GM12878 (cell line): ENCODE results near the gene PAK5. TPM values are rescaled to one million over a fixed set of nuclear protein-coding genes. Genes with fewer than 3 reads are reported as not detected.

Experiments
- ATAC-seq: fragments of 200-7000 bp; cut with Tn5 transposase; 3 replicates; pipeline ENCODE4 v1.9.1; 2020; ENCODE audit warnings: mild to moderate bottlenecking, moderate library complexity
- BruUV-seq: library from RNA; stranded (reverse); fragments of 400-500 nt; replicated peaks from 2 replicates; lab custom pipeline; 2021; lab: Mats Ljungman, UMichigan
- CTCF ChIA-PET: fragments of 300-600 bp; sonication (Branson Sonifier 250); formaldehyde crosslinking; extraction: SDS; loops from one replicate; lab custom pipeline; 2021; ENCODE audit warnings: inconsistent platforms; lab: Yijun Ruan, JAX
- POLR2A ChIA-PET: fragments of 350-600 bp; formaldehyde crosslinking; extraction: SDS; loops from one replicate; lab custom pipeline; 2021; ENCODE audit warnings: inconsistent platforms; lab: Charles Lee
- RAD21 ChIA-PET: fragments of 300-600 bp; sonication (Branson Sonifier 250); formaldehyde crosslinking; loops from one replicate; lab custom pipeline; 2023; ENCODE audit warnings: antibody characterized with exemption; ENCODE audit not compliant: unreplicated experiment; lab: Charles Lee
- SMC1A ChIA-PET: fragments of 300-600 bp; sonication (Branson Sonifier 250); formaldehyde crosslinking; loops from one replicate; lab custom pipeline; 2023; ENCODE audit not compliant: unreplicated experiment, uncharacterized antibody; lab: Charles Lee
- DNase-seq: peaks from one replicate; pipeline ENCODE4 v3.0.0-alpha.2; 2011; ENCODE audit warnings: low read depth, low spot score
- FAIRE-seq: peaks from 3 replicates; lab custom pipeline; 2011; peaks lifted over from hg19 to GRCh38; lab: Jason Lieb, UNC
- H2AFZ ChIP-seq: 2 replicates; pipeline ENCODE4 v1.6.0; 2011; ENCODE audit warnings: low read depth, low read length, control low read depth; ENCODE audit not compliant: control insufficient read depth
- H3K27ac ChIP-seq: 2 replicates; pipeline ENCODE4 v1.5.1; 2011; ENCODE audit warnings: control low read depth; ENCODE audit not compliant: control insufficient read depth, insufficient read depth
- H3K27me3 ChIP-seq, 2 experiments: replicated peaks in 1 of 2; 2 replicates each; pipeline versions ENCODE4 v1.6.0 to v1.6.1; 2011; ENCODE audit warnings: low read length in 1 of 2; ENCODE audit not compliant: control insufficient read depth in 2 of 2, insufficient read depth in 2 of 2
- H3K36me3 ChIP-seq, 2 experiments: 2 replicates each; pipeline ENCODE4 v1.5.1; 2011; ENCODE audit warnings: low read length in 1 of 2; ENCODE audit not compliant: control insufficient read depth in 2 of 2, insufficient read depth in 2 of 2
- H3K4me1 ChIP-seq: 2 replicates; pipeline ENCODE4 v1.6.1; 2011; ENCODE audit warnings: mild to moderate bottlenecking, low read length, moderate library complexity, mixed read lengths; ENCODE audit not compliant: control insufficient read depth, insufficient read depth
- H3K4me2 ChIP-seq: 2 replicates; pipeline ENCODE4 v1.6.0; 2011; ENCODE audit warnings: control low read depth; ENCODE audit not compliant: control insufficient read depth, insufficient read depth
- H3K4me3 ChIP-seq: fragments of 200-600 bp; sonication (generic); 2 replicates; pipeline ENCODE4 v1.5.1; 2016
- H3K79me2 ChIP-seq: 2 replicates; pipeline ENCODE4 v1.6.0; 2011; ENCODE audit warnings: low read length; ENCODE audit not compliant: control insufficient read depth, insufficient read depth
- H3K9ac ChIP-seq: 2 replicates; pipeline ENCODE4 v1.8.0; 2011; ENCODE audit warnings: low read length, control low read depth, mixed read lengths; ENCODE audit not compliant: control insufficient read depth, insufficient read depth
- H3K9me3 ChIP-seq: replicated peaks from 3 replicates; pipeline ENCODE4 v1.5.1; 2011; ENCODE audit warnings: mild to moderate bottlenecking, low read length; ENCODE audit not compliant: control insufficient read depth, insufficient read depth
- H4K20me1 ChIP-seq: 2 replicates; pipeline ENCODE4 v1.6.0; 2011; ENCODE audit not compliant: control insufficient read depth, insufficient read depth
- CEBPZ ChIP-seq: fragments of 150-350 bp; IDR thresholded peaks from 2 replicates; pipeline ENCODE4 v1.6.1; 2016; ENCODE audit warnings: low read depth, low read length
- ETV6 ChIP-seq, 2 experiments: fragments of 450-650 bp in 1 of 2; IDR thresholded peaks in 1 of 2; conservative IDR thresholded peaks in 1 of 2; 2 replicates each; pipeline ENCODE4 v1.6.1; 2014; ENCODE audit warnings: antibody characterized with exemption in 1 of 2, borderline replicate concordance in 1 of 2, low read depth in 1 of 2, mild to moderate bottlenecking in 1 of 2, moderate library complexity in 1 of 2
- HSF1 ChIP-seq: fragments of 150-350 bp; IDR thresholded peaks from 2 replicates; pipeline ENCODE4 v1.6.1; 2014; ENCODE audit warnings: mild to moderate bottlenecking, low read depth, low read length
- NBN ChIP-seq: fragments of 450-650 bp; IDR thresholded peaks from 2 replicates; pipeline ENCODE4 v1.6.1; 2016
- NRF1 ChIP-seq: conservative IDR thresholded peaks from 2 replicates; pipeline ENCODE4 v1.6.1; 2011; ENCODE audit warnings: mild to moderate bottlenecking, low read depth, low read length, improper control_type of control experiment
- SMAD5 ChIP-seq: IDR thresholded peaks from 2 replicates; pipeline ENCODE4 v1.6.1; 2016; ENCODE audit warnings: antibody characterized with exemption, low read depth
- SREBF1 ChIP-seq: IDR thresholded peaks from 2 replicates; pipeline ENCODE4 v1.6.1; 2012; ENCODE audit warnings: mild to moderate bottlenecking, low read length
- WRNIP1 ChIP-seq: IDR thresholded peaks from 2 replicates; pipeline ENCODE4 v1.6.1; 2011; ENCODE audit warnings: low read depth, low read length, improper control_type of control experiment, borderline replicate concordance
- YY1 ChIP-seq: IDR thresholded peaks from 2 replicates; pipeline ENCODE4 v1.6.1; 2011; ENCODE audit warnings: low read depth, mild to moderate bottlenecking, low read length
- WGBS: methylation state at CpG from one replicate; pipeline ENCODE4 v1.1.6; 2016; ENCODE audit warnings: low lambda C conversion rate; ENCODE audit not compliant: insufficient replicate concordance, insufficient coverage; ENCODE audit errors: missing lambda C conversion rate; 5-methylcytosine and 5-hydroxymethylcytosine counted together
- in situ Hi-C: fragments of 300-500 bp; cut with MboI; formaldehyde crosslinking; loops from 9 replicates; pipeline ENCODE4 v1.14.3; 2018; ENCODE audit warnings: mixed read lengths
- intact Hi-C: fragments of 100-400 bp; cut with micrococcal nuclease; formaldehyde crosslinking; loops from one replicate; pipeline ENCODE4 v1.14.2; 2022; ENCODE audit not compliant: unreplicated experiment
- polyA plus RNA-seq, 11 experiments: library from polyadenylated mRNA; depleted of rRNA in 4 of 11; unstranded in 6 of 11; stranded (reverse) in 5 of 11; fragments of >200 nt; fragmentation: Nextera tagmentation in 4 of 11; fragmentation: Illumina TruSeq in 1 of 11; extraction: Ambion mirVana in 4 of 11; extraction: Trizol in 1 of 11; gene quantifications; 1 replicate in 1 of 11; 2 replicates in 10 of 11; pipeline versions ENCODE4 v1.2.1 to v1.2.3, GENCODE V29; 2011 to 2016; ENCODE audit warnings: inconsistent platforms in 2 of 11, missing spikeins in 2 of 11, low read depth in 1 of 11
- total RNA-seq, 4 experiments: library from RNA; depleted of rRNA in 3 of 4; stranded (reverse); fragments of >200 nt in 3 of 4; fragmentation: Illumina TruSeq in 1 of 4; extraction: Trizol in 1 of 4; gene quantifications; 2 replicates each; pipeline versions ENCODE4 v1.2.1 to v1.2.3, GENCODE V29; 2013 to 2021

PAK5 gene
- total and polyA plus RNA-seq, 10 of the 15 experiments (the other 5 are each of a cell fraction or from before 2014, with no cell fraction given), result not detected

- Histone ChIP-seq H4K20me1 (no peaks in the 10 kb centered on the region), H3K9ac (no peak overlapping the region), H3K79me2 (no peaks in the 10 kb centered on the region), H3K36me3 (no peaks in the 10 kb centered on the region), H3K4me2 (no peak overlapping the region), H3K9me3 (no peaks in the 10 kb centered on the region; the same call in 2 of the 3 replicates), H3K27me3 (no peaks in the 10 kb centered on the region; a peak in 2 of 4 replicates), H3K4me3 (no peak overlapping the region), H3K27ac (no peak overlapping the region), H3K4me1 (no peaks in the 10 kb centered on the region), H2AFZ (no peak overlapping the region)
- POLR2A ChIA-PET, result no interaction called here
- 7% methylated on average over 4 of the region's 4 CpGs for WGBS
- in situ Hi-C loops, result no loop called here
- CTCF ChIA-PET, result no interaction called here
- ATAC-seq, result no peak
- no peak for TF ChIP-seq ETV6 (conservative IDR thresholded peaks at IDR 0.05 in 1 of 2, IDR thresholded peaks at IDR 0.05 in 1 of 2; ENCODE audit: borderline replicate concordance in 1 of 2, low read depth in 1 of 2)
- no peak for TF ChIP-seq HSF1
- TF ChIP-seq NBN, result no peak
- no peak for TF ChIP-seq WRNIP1
- TF ChIP-seq YY1, result no peak
- no peak for TF ChIP-seq CEBPZ
- TF ChIP-seq SREBF1, result no peak
- TF ChIP-seq SMAD5, result no peak
- TF ChIP-seq NRF1, result no peak
- BruUV-seq, result no TSS peak
- RAD21 ChIA-PET, result interaction anchor here (0.6 kb wide), 1 partner anchor 785 kb away, joined by 5 read pairs; no protein-coding TSS in a partner anchor
- SMC1A ChIA-PET, result no interaction called here
- no peak for DNase-seq
- no peak for FAIRE-seq
- intact Hi-C loops, result no loop called here
These were observed 346.8 kb downstream of the PAK5 start for GRCh38 chr20:9492067-9492466.
